ENCODE measurements around the gene FAM162A.
"Not testable (repeated sequence)": the region's sequence is repeated elsewhere in the genome, so short reads cannot be mapped to it uniquely, and the experiment has no call there.

FAM162A gene

DNA sequence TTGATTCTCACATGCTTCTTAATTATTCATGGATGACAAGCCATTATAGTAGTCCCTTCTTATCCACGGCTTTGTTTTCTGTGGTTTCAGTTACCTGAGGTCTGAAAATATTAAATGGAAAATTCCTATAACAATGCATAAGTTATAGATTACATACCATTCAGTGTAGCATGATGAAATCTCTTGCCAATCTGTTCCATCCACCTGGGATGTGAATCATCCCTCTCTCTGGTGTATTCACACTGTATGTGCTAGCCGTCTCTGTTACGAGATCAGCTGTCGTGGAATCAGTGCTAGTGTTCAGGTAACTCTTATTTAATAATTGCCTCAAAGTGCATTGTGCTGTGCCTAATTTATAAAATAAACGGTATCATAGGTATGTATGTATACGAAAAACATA, 26.7 kb downstream of the FAM162A start:
- in situ Hi-C loops (cut with HindIII; ENCODE audit: low pct_ligation_motif_present, low pct_unique_long_range_greater_than_20kb, low sequenced_read_pairs), result no loop called here
- DNase-seq, result no peak

DNA sequence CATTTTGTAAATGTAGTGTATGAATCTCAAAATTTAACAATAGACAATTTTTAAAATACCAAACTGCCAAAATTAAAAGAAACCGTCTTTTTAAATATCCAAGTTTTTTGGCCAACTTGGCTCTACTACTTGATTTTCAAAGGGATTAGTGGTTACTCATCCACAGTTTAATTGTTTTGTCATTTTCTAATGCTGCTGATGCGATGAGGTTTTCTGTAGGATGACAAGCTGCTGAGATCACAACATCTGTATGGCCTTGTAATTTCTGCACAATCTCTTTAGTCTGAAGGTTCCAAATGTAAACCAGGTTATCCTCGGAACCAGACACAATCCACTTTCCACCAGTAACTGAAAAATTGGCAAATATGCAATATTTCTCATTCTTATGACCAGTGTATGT, 30.4 kb downstream of the FAM162A start:
- DNase-seq, result no peak
- in situ Hi-C loops (cut with HindIII; ENCODE audit: low pct_ligation_motif_present, low pct_unique_long_range_greater_than_20kb, low sequenced_read_pairs), result no loop called here

DNA sequence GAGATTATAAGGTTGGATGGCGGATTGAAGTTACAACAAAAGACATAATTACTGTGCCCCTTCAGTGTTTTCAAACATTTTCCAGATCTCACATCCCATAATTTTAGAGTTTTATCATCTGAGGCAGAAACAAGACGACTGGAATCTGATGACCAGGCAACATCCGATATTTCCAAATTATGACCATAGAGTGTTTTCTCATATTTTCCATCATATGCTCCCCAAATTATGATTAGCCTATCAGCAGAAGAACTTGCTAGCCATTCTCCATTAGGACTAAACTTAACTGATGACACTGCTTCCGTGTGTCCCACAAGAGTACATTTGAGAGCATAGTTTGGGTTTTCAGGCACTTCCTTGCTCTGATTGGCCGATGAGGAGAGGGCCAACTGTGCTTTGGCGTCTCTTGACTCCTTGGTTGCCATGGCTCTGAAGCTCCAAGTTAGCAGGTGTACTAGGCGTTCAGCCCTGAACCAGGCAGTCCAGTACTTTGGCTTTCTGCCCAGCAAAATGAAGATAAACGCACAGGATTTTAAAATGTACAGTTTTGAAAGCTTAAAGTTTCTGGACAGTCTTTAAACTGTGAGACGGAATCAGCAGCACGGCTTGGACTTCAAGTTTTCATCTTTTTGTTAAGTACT, 31.2 kb downstream of the FAM162A start:
- peak; percentile 48 for DNase-seq
- in situ Hi-C loops (cut with HindIII; ENCODE audit: low pct_ligation_motif_present, low pct_unique_long_range_greater_than_20kb, low sequenced_read_pairs), result no loop called here

DNA sequence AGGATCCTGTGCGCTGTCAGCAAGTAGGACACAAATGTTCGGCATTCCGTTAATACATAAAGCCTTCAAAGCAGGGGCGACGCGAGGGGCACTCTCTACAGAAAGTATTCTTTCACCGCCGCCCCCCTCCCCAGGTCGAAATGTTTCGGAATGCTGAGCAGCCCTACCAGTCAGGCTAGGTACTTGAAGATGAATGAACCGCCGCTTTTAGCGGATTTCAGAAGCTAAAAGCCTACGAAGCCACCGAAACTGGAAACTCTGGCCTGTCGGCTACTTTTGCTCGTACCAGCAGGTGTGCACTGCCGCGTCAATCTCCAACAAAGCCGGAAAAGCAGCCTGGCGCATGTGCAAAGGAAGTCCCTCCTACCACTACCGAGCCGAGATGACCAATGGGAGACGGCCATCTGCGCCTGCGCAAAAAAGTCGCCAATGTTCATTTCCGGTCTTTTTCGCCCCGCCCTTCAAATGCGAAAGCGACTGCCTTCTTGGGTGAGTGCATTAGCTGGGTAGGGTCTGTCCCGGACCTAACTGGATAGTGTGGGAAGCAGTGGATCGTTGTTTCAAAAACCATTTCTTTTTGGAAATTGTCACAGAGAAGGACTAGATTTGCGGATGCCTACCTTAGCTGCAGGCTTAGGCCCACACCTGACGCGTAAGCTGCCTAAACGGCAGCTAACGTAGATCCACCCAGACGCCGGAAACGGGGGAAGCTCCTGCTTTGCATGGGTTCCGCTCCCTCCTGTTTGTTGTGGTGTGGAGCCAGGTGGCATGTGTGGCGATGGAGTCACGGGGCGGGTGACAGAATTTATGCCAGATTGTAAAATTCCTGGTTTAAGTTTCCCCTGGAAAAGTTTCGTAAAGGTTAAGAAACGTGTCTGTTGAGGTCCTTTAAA, 32.0 kb downstream of the FAM162A start, which contains the start of gene WDR5B:
WDR5B (minus strand) TSS at position 301 of the 893 bp plus-strand sequence. CDS start 534 bp downstream, outside the sequence.
- in situ Hi-C loops (cut with HindIII; ENCODE audit: low pct_ligation_motif_present, low pct_unique_long_range_greater_than_20kb, low sequenced_read_pairs), result no loop called here
- DNase-seq, result peak; percentile 95

DNA sequence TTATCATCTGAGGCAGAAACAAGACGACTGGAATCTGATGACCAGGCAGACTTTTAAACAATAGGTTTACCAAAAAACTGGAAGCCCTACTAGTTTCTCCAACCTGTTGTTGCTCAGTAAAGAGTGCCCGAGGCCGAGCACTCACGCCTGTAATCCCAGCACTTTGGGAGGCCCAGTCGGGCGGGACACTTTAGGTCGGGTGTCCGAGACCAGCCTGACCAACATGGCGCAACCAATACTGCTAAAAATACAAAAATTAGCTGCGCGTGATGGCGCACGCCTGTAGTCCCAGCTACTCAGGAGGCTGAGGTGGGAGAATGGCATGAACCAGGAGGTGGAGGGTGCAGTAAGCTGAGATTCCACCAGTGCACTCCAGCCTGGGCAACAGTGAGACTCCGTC, 33.0 kb downstream of the FAM162A start:
- in situ Hi-C loops (cut with HindIII; ENCODE audit: low pct_ligation_motif_present, low pct_unique_long_range_greater_than_20kb, low sequenced_read_pairs), result no loop called here
- peak; percentile 34 for DNase-seq

DNA sequence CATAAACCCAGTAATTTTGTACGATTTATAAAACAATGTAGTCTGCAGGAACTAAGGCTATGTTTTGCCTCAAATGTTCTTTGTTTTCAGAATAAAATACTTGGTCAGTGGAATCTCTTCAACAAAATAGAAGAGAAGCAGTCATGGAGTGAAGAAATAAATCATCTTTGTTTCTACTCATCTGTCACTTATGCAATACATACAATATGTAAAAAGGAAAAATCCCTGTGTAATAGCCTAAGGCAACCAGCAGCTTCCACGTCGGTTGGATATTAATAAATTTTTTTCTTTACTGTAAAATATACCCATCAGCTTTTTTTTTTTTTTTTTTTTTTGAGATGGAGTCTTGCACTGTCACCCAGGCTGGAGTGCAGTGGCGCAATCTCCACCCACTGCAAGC, 37.1 kb downstream of the FAM162A start:
- in situ Hi-C loops (cut with HindIII; ENCODE audit: low pct_ligation_motif_present, low pct_unique_long_range_greater_than_20kb, low sequenced_read_pairs), result no loop called here
- no peak for DNase-seq

DNA sequence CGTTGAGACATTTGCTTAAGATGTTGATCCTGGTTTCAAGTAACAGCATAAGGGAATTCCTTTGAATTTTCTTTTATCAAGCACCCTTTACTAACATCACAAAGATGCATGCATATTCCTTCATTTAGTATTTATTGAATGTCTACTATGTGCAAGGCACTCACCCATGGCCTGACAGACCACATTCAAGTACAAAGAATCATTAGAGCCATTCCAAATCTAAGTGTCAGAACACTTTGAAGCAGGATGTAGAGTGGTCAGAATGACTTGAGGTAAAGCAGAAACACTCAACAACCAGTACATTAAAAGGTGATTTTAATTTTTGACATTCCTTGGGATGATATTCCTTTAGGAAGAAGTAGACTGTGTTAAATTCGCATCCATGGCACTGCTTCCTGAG, 37.9 kb downstream of the FAM162A start:
- in situ Hi-C loops (cut with HindIII; ENCODE audit: low pct_ligation_motif_present, low pct_unique_long_range_greater_than_20kb, low sequenced_read_pairs), result no loop called here
- no peak for DNase-seq

DNA sequence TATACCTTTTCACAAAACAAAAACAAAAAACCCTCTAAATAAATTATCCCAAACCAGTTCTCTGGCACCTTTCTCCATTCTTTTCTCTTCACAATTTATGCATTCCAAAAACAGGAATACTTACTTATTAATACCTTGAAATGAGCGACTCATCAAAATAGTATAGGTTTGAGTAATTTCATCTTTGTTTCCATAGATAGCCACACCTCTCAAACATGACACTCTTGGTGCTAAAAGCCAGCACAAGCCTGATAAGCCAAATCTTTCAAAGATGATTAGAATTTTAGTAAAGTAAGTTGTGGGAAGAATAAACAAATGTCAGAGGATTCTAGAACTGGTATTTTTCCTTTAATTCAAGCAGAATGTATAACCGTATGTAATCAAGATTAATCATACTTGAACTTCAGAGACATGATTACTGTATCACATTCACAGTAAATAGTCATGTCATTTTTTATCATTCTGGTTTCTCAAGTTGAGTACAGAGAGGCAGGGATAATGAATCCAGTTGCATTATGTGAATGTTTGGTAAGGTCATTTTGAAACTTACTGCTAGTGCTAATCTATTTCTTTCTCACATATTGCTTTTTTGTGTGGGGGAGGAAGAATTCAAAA, 44.0 kb downstream of the FAM162A start:
- in situ Hi-C loops (cut with HindIII; ENCODE audit: low pct_ligation_motif_present, low pct_unique_long_range_greater_than_20kb, low sequenced_read_pairs), result no loop called here
- no peak for DNase-seq

DNA sequence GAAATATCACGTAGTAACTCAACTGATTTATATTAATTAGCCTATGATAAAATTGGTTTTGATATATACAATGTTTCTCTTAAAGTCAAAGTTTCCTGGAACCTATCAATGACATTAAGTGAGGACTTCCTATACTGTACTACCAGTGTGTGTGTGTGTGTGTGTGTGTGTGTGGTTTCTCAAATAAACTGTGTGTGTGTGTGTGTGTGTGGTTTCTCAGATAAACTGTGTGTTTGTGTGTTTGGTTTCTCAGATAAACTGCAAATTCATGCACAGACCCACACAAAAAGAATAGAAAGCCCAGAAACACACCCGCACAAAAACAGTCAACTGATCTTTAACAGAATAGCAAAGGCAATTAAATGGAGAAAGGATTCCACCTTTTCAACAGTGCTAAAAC, 46.4 kb downstream of the FAM162A start:
- no peak for DNase-seq
- in situ Hi-C loops (cut with HindIII; ENCODE audit: low pct_ligation_motif_present, low pct_unique_long_range_greater_than_20kb, low sequenced_read_pairs), result no loop called here

DNA sequence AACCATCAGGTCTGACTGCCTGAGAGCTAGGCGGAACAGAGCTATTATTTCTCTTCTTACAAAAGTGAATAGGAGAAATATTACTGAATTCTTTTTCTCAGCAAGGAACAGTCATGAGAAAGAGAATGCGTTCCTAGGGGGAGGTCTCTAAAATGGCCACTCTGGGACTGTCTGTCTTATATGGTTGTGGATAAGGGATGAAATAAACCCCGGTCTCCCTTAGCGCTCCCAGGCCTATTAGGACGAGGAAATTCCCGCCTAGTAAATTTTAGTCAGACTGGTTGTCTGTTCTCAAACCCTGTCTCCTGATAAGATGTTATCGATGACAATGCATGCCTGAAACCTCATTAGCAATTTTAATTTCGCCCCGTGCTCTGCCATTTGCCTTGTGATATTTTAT, 52.0 kb downstream of the FAM162A start:
- in situ Hi-C loops (cut with HindIII; ENCODE audit: low pct_ligation_motif_present, low pct_unique_long_range_greater_than_20kb, low sequenced_read_pairs), result no loop called here
- no peak for DNase-seq

DNA sequence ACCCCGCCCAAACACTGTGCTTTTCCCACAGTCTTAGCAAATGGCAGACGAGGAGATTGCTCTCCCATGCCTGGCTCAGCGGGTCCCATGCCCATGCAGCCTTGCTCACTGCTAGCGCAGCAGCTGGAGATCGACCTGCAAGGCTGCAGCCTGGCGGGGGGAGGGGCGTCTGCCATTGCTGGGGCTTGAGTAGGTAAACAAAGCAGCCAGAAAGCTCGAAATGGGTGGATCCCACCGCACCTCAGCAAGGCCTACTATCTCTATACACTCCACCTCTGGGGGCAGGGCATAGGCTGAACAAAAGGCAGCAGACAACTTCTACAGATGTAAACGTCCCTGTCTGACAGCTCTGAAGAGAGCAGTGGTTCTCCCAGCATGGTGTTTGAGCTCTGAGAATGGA, 59.1 kb downstream of the FAM162A start:
- in situ Hi-C loops (cut with HindIII; ENCODE audit: low pct_ligation_motif_present, low pct_unique_long_range_greater_than_20kb, low sequenced_read_pairs), result no loop called here
- no peak for DNase-seq

DNA sequence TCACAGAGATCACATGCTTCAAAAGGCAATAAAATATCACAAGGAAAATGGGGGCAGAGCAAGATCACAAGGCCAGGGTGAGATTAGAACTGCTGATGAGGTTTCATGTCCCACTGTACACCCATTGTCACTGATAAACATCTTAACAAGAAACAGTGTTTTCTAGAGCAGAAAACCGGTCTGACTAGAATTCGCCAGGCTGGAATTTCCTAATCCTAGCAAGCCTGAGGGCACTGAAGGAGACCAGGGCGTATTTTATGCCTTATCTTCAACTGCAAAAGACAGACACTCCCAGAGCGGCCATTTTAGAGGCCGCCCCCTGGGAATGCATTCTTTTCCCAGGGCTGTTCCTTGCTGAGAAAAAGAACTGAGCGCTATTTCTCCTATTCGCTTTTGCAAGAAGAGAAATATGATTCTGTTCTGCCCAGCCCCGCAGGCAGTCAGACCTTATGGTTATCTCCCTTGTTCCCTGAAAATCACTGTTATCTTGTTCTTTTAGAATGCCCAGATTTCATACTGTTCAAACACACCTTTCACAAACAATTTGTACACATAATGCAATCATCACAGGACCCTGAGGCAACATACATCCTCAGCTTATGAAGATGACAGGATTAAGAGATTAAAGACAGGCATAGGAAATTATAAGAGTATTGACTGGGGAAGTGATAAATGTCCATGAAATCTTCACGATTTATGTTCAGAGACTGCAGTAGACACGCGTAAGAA, 59.9 kb downstream of the FAM162A start:
- DNase-seq; in situ Hi-C loops (cut with HindIII; ENCODE audit: low pct_ligation_motif_present, low pct_unique_long_range_greater_than_20kb, low sequenced_read_pairs): not testable (repeated sequence)

DNA sequence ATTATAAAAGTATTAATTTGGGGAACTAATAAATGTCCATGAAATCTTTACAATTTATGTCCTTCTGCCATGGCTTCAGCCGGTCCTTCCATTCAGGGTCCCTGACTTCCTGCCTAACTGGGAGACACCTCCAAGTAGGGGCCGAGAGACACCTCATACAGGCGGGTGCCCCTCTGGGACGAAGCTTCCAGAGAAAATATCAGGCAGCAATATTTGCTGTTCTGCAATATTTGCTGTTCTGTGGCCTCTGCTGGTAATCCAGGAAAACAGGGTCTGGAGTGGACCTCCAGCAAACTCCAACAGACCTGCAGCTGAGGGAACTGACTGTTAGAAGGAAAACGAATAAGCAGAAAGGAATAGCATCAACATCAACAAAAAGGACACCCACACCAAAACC, 60.5 kb downstream of the FAM162A start:
- in situ Hi-C loops (cut with HindIII; ENCODE audit: low pct_ligation_motif_present, low pct_unique_long_range_greater_than_20kb, low sequenced_read_pairs); DNase-seq: not testable (repeated sequence)

DNA sequence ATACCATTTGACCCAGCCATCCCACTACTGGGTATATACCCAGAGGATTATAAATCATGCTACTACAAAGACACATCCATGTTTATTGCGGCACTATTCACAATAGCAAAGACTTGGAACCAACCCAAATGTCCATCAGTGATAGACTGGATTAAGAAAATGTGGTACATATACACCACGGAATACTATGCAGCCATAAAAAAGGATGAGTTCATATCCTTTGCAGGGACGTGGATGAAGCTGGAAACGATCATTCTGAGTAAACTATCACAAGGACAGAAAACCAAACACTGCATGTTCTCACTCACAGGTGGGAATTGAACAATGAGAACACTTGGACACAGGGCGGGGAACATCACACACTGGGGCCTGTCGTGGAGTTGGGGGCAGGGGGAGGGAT, 64.2 kb downstream of the FAM162A start:
- not testable (repeated sequence) for DNase-seq

DNA sequence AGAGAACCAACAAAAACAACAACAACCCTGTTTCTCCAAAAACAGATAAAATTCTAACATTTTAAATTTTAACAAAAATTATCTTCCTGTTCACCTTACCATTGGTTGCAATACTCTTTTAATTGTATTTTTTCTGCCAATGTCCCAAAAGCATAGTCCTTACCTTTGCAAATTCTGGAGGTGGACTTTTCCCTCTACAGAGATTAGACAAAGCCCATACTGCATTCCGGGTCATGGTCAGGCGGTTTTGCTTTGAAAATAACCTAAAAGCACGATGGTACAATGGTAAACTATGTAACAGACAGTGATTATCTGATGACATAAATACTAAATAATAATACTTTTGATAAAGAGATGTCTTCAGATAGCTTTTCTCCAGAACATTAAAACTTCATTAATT, 67.4 kb downstream of the FAM162A start:
- no peak for DNase-seq
- in situ Hi-C loops (cut with HindIII; ENCODE audit: low pct_ligation_motif_present, low pct_unique_long_range_greater_than_20kb, low sequenced_read_pairs), result no loop called here

More for the DNA sequence above, 64.2 kb downstream of the FAM162A start:
- in situ Hi-C loops (cut with HindIII; ENCODE audit: low pct_ligation_motif_present, low pct_unique_long_range_greater_than_20kb, low sequenced_read_pairs), result not testable (repeated sequence)

DNA sequence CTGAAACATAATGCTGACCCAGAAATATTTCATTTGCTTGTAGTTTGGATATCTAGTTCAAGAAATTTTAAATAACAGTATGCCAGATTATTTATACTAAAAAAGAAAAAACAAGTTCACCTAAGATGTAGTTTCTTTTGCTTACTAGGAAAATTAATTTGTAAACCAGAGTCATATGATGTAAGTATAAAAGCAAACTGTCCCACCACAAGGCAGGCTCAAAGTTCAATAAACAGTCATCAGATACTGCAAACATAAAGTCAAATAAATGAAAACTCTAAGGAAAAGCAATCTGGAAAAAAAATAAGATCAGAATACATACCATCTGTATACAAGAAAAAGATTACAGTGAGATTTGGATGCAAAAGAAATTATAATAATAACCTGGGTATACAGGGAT, 72.1 kb downstream of the FAM162A start:
- in situ Hi-C loops (cut with HindIII; ENCODE audit: low pct_ligation_motif_present, low pct_unique_long_range_greater_than_20kb, low sequenced_read_pairs), result no loop called here
- DNase-seq, result no peak

DNA sequence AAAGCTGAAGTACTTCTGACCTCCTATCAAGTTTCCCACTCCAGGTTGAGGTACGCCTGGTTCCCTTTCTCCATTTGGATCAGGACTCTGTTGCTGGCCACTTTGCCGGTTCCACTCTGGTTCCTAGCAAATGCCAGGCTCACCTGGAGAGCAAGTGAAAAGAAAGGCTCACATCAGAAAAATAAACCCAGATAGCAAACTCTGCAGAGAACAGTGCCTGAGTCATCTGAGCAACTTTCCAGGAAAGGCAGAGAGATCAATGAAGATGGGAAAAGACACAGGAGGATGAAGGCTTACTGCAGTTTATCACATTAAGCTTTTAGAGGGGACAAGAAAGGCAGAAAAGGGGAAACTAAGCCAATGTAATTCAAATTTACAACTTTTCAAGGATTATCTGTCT, 73.7 kb downstream of the FAM162A start:
- in situ Hi-C loops (cut with HindIII; ENCODE audit: low pct_ligation_motif_present, low pct_unique_long_range_greater_than_20kb, low sequenced_read_pairs), result no loop called here

DNA sequence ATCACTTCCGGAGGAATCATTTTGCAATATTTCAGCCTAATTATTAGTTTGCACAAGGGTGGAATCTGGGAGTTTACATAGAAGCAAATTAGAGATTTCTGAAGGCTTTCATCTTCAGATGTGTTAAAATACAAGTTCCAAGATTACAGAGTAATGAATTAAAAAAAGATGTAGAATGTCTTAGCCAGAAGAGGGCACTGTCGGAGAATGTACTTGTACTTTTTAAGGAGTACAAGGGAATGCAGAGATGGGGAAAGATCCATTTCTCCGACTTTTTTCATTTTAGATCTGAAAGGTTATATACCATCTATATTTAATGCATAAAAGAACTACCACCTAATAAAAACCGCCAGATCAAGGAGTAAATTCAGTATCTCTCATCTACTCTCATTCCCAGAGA, 75.0 kb downstream of the FAM162A start:
- in situ Hi-C loops (cut with HindIII; ENCODE audit: low pct_ligation_motif_present, low pct_unique_long_range_greater_than_20kb, low sequenced_read_pairs), result no loop called here
- peak; percentile 49 for DNase-seq

More for the DNA sequence above, 73.7 kb downstream of the FAM162A start:
- no peak for DNase-seq

DNA sequence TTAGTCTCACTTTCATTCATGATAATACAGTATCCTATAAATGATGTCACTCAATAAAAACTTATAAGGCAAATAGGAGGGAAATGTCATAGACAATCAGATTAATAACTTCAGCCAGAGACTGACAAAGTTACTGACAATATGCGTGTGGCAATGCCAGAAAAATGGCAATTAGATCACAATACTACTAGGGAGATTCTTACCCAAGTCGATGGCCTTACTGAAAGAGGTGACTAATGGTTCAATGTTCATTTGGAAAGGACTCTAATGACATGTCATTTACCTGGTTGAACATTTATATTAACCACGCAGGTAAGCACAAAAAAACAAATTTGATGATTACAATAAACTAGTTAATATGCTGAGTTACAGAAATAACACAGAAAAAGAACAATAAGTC, 77.8 kb downstream of the FAM162A start:
- in situ Hi-C loops (cut with HindIII; ENCODE audit: low pct_ligation_motif_present, low pct_unique_long_range_greater_than_20kb, low sequenced_read_pairs), result no loop called here
- no peak for DNase-seq

Measured in ACHN (cell line).